WI38 (cell line): ENCODE results near the gene HOMER3.

Experiments used
- H3K4me3 ChIP-seq: 2 replicates; pipeline ENCODE4 v1.5.1; 2011; ENCODE audit warnings: low read depth, mild to moderate bottlenecking, control low read depth, low read length
- TF ChIP-seq, protein P1 (sequence below): IDR thresholded peaks from 2 replicates; pipeline ENCODE4 v1.5.1; 2012; ENCODE audit warnings: low read depth, mild to moderate bottlenecking, control low read depth, low read length

The HOMER3 gene

DNA sequence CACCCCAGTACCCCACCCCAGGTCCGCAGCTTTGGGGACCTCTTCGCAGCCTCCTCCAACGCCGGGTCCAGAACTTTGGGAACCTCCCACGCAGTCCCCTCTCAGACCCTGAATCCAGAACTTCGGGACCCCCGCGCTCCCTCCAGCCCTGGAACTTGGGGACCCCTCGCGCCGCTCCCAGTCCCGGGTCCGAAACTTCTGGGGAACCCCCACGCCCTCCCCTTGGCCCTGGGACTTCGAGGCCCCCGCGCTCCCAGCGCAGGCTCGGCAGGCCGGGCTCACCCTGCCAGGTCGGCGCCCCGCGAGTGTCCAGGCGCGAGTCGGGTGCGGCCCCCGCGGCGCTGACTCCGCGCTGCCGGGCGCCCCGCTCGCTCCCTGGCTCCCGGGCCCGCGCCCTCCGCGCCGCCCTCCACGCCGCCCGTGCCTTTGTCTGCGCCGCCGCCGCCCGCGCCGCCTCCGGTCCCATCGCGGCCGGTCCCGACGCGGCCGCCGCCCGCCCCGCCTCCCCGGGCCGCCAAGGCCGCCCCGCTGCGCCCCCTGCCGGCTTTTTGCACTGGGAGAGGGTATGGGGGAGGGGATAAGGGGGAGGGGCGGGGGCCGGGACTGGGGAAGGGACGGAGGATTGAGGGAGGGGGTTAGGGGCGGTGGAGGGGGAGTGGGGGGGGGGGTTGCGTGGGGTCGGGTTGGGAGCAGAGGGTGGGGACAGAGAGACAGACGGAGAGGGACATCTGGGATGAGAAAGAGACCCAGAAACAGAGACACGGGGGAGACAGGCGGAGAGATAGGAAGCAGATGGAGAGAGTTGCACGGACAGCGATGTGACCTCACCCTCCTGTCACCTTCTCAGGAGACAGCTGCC, at the start of gene HOMER3:
Gene HOMER3, minus strand, starts transcription at position 449 of the 859 bp plus-strand sequence. CDS start 2,235 bp downstream, outside the sequence.
- TF ChIP-seq, protein P1, sequence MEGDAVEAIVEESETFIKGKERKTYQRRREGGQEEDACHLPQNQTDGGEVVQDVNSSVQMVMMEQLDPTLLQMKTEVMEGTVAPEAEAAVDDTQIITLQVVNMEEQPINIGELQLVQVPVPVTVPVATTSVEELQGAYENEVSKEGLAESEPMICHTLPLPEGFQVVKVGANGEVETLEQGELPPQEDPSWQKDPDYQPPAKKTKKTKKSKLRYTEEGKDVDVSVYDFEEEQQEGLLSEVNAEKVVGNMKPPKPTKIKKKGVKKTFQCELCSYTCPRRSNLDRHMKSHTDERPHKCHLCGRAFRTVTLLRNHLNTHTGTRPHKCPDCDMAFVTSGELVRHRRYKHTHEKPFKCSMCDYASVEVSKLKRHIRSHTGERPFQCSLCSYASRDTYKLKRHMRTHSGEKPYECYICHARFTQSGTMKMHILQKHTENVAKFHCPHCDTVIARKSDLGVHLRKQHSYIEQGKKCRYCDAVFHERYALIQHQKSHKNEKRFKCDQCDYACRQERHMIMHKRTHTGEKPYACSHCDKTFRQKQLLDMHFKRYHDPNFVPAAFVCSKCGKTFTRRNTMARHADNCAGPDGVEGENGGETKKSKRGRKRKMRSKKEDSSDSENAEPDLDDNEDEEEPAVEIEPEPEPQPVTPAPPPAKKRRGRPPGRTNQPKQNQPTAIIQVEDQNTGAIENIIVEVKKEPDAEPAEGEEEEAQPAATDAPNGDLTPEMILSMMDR = no peak
- H3K4me3 ChIP-seq = peak within 1 kb of the TSS; percentile 85

DNA sequence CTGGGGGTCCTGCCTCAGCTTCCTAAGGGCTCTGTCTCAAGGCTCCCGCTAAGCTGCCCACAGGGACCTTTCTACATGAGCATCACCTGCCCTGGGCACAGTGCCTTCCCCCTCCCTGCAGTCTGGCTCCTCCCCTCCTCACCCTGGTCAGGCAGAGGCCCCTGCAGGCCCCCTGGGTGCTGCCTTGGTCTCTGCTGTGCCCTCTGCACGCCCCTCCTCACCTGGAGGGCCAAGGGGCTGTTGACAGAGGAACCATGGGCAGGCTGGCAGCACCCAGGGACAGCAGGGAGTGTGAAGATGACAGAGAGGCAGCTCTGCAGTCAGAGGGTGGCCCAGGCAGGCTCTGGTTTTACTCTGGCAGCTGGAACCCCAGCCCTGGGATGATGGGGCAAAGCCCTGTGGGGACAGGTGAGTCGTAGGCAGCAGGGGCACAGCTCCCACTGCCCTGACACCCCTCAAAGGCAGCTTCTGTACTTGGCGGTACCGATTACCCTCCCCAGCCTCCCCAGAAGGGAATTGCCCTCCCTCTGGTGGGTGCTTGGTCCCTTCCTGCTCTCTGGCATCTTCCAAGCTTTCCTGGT, 49.2 kb upstream of the HOMER3 start:
- H3K4me3 ChIP-seq = no peak overlapping the region
- TF ChIP-seq, protein P1 = no peak

DNA sequence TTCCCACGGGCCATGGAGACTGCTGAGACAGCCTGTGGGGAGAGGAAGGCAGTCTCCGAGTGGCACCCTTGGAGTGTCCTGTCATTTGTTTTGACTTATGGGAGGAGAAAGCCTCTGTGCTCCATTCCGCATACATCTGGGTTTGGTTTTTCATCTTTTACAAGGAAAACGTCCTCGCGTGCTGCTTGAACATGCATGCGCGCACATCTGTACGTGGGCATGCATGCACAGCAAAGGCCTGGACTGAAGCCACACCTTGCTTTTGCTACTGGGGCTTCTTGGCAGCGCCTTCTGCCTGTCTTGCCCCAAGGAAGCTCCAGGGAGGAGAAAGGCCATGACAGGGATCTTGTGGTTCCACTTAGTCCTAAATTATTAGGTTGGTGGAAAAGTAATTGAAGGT, 48.3 kb upstream of the HOMER3 start:
- TF ChIP-seq, protein P1 = no peak
- no peak overlapping the region for H3K4me3 ChIP-seq

DNA sequence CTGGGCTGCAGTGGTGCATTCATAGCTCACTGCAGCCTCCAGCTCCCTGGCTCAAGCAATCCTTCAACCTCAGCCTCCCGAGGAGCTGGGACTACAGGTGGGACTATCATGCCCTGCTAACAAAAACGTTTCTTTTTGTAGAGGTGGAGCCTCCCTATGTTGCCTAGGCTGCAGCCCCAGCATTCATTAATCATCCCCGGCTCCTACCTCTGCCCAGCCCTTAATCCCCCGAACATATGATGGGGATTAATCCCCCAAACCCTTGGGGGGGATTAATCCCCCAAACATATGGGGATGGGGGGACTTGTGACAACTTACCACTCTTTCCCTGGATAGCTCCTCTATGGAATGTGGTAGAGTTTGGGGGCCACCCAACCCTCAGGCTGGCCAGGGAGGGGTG, 46.4 kb upstream of the HOMER3 start:
- no peak overlapping the region for H3K4me3 ChIP-seq
- TF ChIP-seq, protein P1 = no peak

DNA sequence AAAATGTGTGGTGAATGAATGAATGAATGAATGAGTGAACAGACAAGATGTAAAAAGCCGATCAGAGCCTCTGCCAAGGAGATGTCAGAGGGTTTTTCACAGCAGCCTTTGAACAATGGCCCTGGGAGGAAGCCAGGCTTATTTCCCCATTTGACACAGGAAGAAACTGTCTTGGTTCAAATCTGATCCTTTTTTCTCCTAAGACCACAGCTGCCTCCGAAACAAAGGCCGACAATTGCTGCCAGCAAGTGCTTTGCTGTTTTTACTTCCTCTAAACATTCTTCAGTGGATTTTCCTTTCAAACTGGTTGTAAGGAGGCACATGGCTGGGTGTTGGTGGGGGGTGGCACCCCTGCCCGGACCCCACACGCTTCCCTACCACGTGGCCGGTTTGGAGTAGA, 44.2 kb upstream of the HOMER3 start:
- TF ChIP-seq, protein P1 = no peak

DNA sequence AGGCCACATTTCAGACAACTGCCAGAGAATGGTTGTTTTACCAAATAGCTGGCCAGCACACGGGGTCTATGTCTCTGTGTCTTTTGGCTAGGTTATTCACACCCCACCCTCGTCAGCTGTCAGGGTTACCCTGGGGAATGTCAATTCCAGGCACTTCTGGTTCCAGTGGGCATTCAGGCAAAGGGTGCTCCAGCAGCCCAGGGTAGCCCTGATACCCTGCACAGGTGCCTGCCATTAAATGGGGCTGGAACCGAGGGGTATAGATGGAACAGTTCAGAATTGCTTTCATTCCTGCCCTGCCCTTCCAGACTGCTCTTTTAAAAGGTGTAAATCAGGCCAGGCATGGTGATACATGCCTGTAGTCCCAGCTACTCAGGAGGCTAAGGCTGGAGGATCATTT, 43.2 kb upstream of the HOMER3 start:
- H3K4me3 ChIP-seq = no peak overlapping the region
- TF ChIP-seq, protein P1 = no peak

More for the DNA sequence above, 44.2 kb upstream of the HOMER3 start:
- H3K4me3 ChIP-seq = no peak overlapping the region

DNA sequence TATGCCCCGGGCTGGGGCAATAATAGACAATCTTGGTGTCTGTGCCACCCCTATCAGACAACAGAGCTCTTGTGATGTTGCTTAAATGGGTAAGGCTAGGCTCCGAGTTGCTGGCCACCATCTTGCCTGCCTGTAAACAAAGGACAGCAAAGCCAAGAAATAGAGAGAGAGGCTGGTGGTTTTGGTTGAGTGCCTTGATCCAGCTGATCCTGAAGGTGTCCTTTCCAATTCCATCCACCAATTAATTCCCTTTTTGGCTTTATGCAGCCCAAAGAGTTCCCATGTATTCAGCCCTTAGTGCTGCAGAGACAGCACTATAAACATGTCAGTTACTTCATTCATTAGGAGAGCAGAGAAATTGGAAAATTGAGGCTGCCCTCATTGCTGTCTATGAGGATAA, 41.7 kb upstream of the HOMER3 start:
- TF ChIP-seq, protein P1 = no peak
- no peak overlapping the region for H3K4me3 ChIP-seq
